Activated naive CD4-positive, alpha-beta T cell treated with Interleukin-2 at 50 U/mL for 16 hours (primary cell): ENCODE data around the gene CPNE2.
A peak's percentile ranks its signal among the peaks of the same experiment; 100 is the strongest.
"Not testable (repeated sequence)": the region's sequence is repeated elsewhere in the genome, so short reads cannot be mapped to it uniquely, and the experiment has no call there.

ENCODE experiments used
- DNase-seq: peaks from one replicate; pipeline ENCODE4 v3.0.0-alpha.2; 2020

The CPNE2 gene

GRCh38 chr16:57178196-57178595 is 85.8 kb downstream of the CPNE2 start:
- DNase-seq = no peak

GRCh38 chr16:57178793-57179212 is 86.4 kb downstream of the CPNE2 start:
- DNase-seq = no peak

GRCh38 chr16:57179215-57179828 is 86.9 kb downstream of the CPNE2 start:
- DNase-seq = no peak

- DNase-seq = no peak
Observed at GRCh38 chr16:57184113-57184512, 91.7 kb downstream of the CPNE2 start.

- no peak for DNase-seq
Observed at GRCh38 chr16:57184887-57185445, 92.6 kb downstream of the CPNE2 start.

GRCh38 chr16:57185446-57185944 is 93.1 kb downstream of the CPNE2 start:
- DNase-seq = no peak

GRCh38 chr16:57185945-57186871 is 93.8 kb downstream of the CPNE2 start, which contains the start of the genes PSME3IP1 and RSPRY1:
Gene PSME3IP1, minus strand, starts transcription at chr16:57186039. Its CDS starts 12,185 bp downstream, at chr16:57173854.
Gene RSPRY1, plus strand, starts transcription at chr16:57186329. Its CDS starts 18,330 bp downstream, at chr16:57204659.
- peak; percentile 99 for DNase-seq

GRCh38 chr16:57186872-57187854 is 94.8 kb downstream of the CPNE2 start:
- DNase-seq = peak; percentile 21

GRCh38 chr16:57187902-57188710 is 95.7 kb downstream of the CPNE2 start:
- not testable (repeated sequence) for DNase-seq

GRCh38 chr16:57188711-57189002 is 96.3 kb downstream of the CPNE2 start:
- DNase-seq = no peak

- DNase-seq = not testable (repeated sequence)
Observed at GRCh38 chr16:57189527-57189926, 97.1 kb downstream of the CPNE2 start.

- DNase-seq = no peak
Observed at GRCh38 chr16:57190136-57190535, 97.8 kb downstream of the CPNE2 start.

GRCh38 chr16:57191056-57191571 is 98.7 kb downstream of the CPNE2 start:
- DNase-seq = no peak

- DNase-seq = no peak
Observed at GRCh38 chr16:57192146-57192545, 99.8 kb downstream of the CPNE2 start.

GRCh38 chr16:57192720-57193486 is 100.5 kb downstream of the CPNE2 start:
- no peak for DNase-seq

- no peak for DNase-seq
Observed at GRCh38 chr16:57194512-57194911, 102.1 kb downstream of the CPNE2 start.

GRCh38 chr16:57196286-57196685 is 103.9 kb downstream of the CPNE2 start:
- DNase-seq = no peak

- DNase-seq = no peak
Observed at GRCh38 chr16:57196753-57197152, 104.4 kb downstream of the CPNE2 start.
